ENCODE data around the gene G3BP1.
"Not testable (repeated sequence)": the region's sequence is repeated elsewhere in the genome, so short reads cannot be mapped to it uniquely, and the experiment has no call there.

The G3BP1 gene

DNA sequence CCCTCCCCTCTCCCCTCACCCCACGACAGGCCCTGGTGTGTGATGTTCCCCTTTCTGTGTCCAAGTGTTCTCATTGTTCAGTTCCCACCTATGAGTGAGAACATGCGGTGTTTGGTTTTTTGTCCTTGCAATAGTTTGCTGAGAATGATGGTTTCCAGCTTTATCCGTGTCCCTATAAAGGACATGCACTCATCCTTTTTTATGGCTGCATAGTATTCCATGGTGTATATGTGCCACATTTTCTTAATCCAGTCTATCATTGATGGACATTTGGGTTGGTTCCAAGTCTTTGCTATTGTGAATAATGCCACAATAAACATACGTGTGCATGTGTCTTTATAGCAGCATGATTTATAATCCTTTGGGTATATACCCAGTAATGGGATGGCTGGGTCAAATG lies 89.1 kb downstream of the G3BP1 start:
- DNase-seq (ENCODE audit: low read depth in 1 of 2, low spot score in 1 of 2) = not testable (repeated sequence)
